Liver (tissue), 9 donors: ENCODE results near the gene FAM124A. TPM values are rescaled to one million over a fixed set of nuclear protein-coding genes. Genes with fewer than 3 reads are reported as not detected.

ENCODE experiments used
- DNase-seq: peaks from one replicate; pipeline ENCODE4 v3.0.0-alpha.2; 2017; ENCODE audit warnings: low spot score
- H3K27ac ChIP-seq, 2 donors: one replicate each; pipeline ENCODE4 v1.7.0; 2013; ENCODE audit warnings: inconsistent platforms in 2 of 2, low read length in 2 of 2, control low read depth in 1 of 2, low read depth in 1 of 2, mild to moderate bottlenecking in 1 of 2
- H3K27me3 ChIP-seq, 4 donors: one replicate each; pipeline versions ENCODE4 v1.6.1 to v1.7.0; 2013; ENCODE audit warnings: low read length in 3 of 4, inconsistent platforms in 1 of 4, mild to moderate bottlenecking in 1 of 4, moderate library complexity in 1 of 4; ENCODE audit not compliant: control insufficient read depth in 4 of 4, insufficient read depth in 4 of 4
- H3K36me3 ChIP-seq, 4 donors: one replicate each; pipeline versions ENCODE4 v1.6.1 to v1.7.0; 2013; ENCODE audit warnings: low read length in 3 of 4, mild to moderate bottlenecking in 3 of 4, low read depth in 1 of 4, moderate library complexity in 1 of 4; ENCODE audit not compliant: control insufficient read depth in 4 of 4, insufficient read depth in 3 of 4
- H3K4me1 ChIP-seq, 4 donors: one replicate each; pipeline versions ENCODE4 v1.6.1 to v1.7.0; 2013; ENCODE audit warnings: low read length in 3 of 4, mild to moderate bottlenecking in 3 of 4, moderate library complexity in 1 of 4; ENCODE audit not compliant: control insufficient read depth in 4 of 4, insufficient read depth in 4 of 4
- H3K4me3 ChIP-seq, 3 donors: one replicate each; pipeline versions ENCODE4 v1.6.1 to v1.7.0; 2013; ENCODE audit warnings: low read length in 3 of 3, control low read depth in 1 of 3, low read depth in 1 of 3, mild to moderate bottlenecking in 1 of 3
- H3K9ac ChIP-seq, 2 donors: one replicate each; pipeline ENCODE4 v1.7.0; 2013; ENCODE audit warnings: low read length in 2 of 2, mild to moderate bottlenecking in 2 of 2, moderate library complexity in 2 of 2, control low read depth in 1 of 2, low read depth in 1 of 2
- H3K9me3 ChIP-seq, 4 donors: one replicate each; pipeline versions ENCODE4 v1.6.1 to v1.7.0; 2013; ENCODE audit warnings: low read length in 3 of 4; ENCODE audit not compliant: control insufficient read depth in 4 of 4
- FOXA1 ChIP-seq: IDR thresholded peaks from 2 replicates; pipeline ENCODE4 v1.6.1; 2016; ENCODE audit warnings: antibody characterized with exemption
- FOXA2 ChIP-seq: IDR thresholded peaks from 2 replicates; pipeline ENCODE4 v1.6.1; 2016; ENCODE audit warnings: antibody characterized with exemption
- HNF4A ChIP-seq, 2 donors: conservative IDR thresholded peaks; 2 replicates each; pipeline ENCODE4 v1.6.1; 2016; ENCODE audit warnings: antibody characterized with exemption in 2 of 2, mild to moderate bottlenecking in 2 of 2
- HNF4G ChIP-seq: IDR thresholded peaks from 2 replicates; pipeline ENCODE4 v1.6.1; 2016; ENCODE audit warnings: antibody characterized with exemption
- JUND ChIP-seq, 2 donors: IDR thresholded peaks; 2 replicates each; pipeline ENCODE4 v1.6.1; 2016; ENCODE audit warnings: antibody characterized with exemption in 2 of 2
- NR2F2 ChIP-seq: IDR thresholded peaks from 2 replicates; pipeline ENCODE4 v1.6.1; 2016; ENCODE audit warnings: antibody characterized with exemption
- RAD21 ChIP-seq, 2 donors: IDR thresholded peaks; 2 replicates each; pipeline ENCODE4 v1.6.1; 2016; ENCODE audit warnings: antibody characterized with exemption in 2 of 2, mild to moderate bottlenecking in 2 of 2
- RXRA ChIP-seq, 2 donors: IDR thresholded peaks; 2 replicates each; pipeline ENCODE4 v1.6.1; 2017 to 2018; ENCODE audit warnings: antibody characterized with exemption in 2 of 2, mild to moderate bottlenecking in 1 of 2
- TAF1 ChIP-seq: conservative IDR thresholded peaks from 2 replicates; pipeline ENCODE4 v1.6.1; 2016; ENCODE audit warnings: antibody characterized with exemption, mild to moderate bottlenecking
- YY1 ChIP-seq: IDR thresholded peaks from 2 replicates; pipeline ENCODE4 v1.6.1; 2016; ENCODE audit warnings: antibody characterized with exemption, mild to moderate bottlenecking
- WGBS: extraction: QIAGEN DNeasy Blood & Tissue Kit; methylation state at CpG from one replicate; pipeline ENCODE4 v1.1.7; 2013; 5-methylcytosine and 5-hydroxymethylcytosine counted together
- polyA plus RNA-seq, 2 donors: library from polyadenylated mRNA; stranded (reverse) in 1 of 2; unstranded in 1 of 2; fragments of 200-250 nt in 1 of 2; fragments of >200 nt in 1 of 2; fragmentation: Nextera tagmentation in 1 of 2; extraction: Ambion mirVana in 1 of 2; gene quantifications; one replicate each; pipeline versions ENCODE4 v1.2.1 to v1.2.3, GENCODE V29; 2013 to 2015
- total RNA-seq, 2 donors: library from RNA; depleted of rRNA; stranded (reverse); fragments of >200 nt; gene quantifications; one replicate each; pipeline ENCODE4 v1.2.3, GENCODE V29; 2014
- TF ChIP-seq, protein P1 (sequence below): IDR thresholded peaks from 2 replicates; pipeline ENCODE4 v1.6.1; 2016; ENCODE audit warnings: antibody characterized with exemption
- TF ChIP-seq, protein P2 (sequence below): IDR thresholded peaks from 2 replicates; pipeline ENCODE4 v1.6.1; 2016; ENCODE audit warnings: antibody characterized with exemption
- TF ChIP-seq, protein P3 (sequence below): fragments of 150-350 bp; IDR thresholded peaks from 2 replicates; pipeline ENCODE4 v1.5.1; 2017; ENCODE audit warnings: improper control_type of control experiment, low read depth, low read length; ENCODE audit not compliant: missing input control
- TF ChIP-seq, protein P4 (sequence below): IDR thresholded peaks from 2 replicates; pipeline ENCODE4 v1.6.1; 2016; ENCODE audit warnings: antibody characterized with exemption
- TF ChIP-seq, protein P5 (sequence below): IDR thresholded peaks from 2 replicates; pipeline ENCODE4 v1.6.1; 2016; ENCODE audit warnings: antibody characterized with exemption, mild to moderate bottlenecking
- donor health status: healthy.
- donor health status: healthy.
- donor health status: healthy.
- donor health status: healthy.
- donor health status: healthy.

The FAM124A gene
- total and polyA plus RNA-seq, 4 donors, result 0.33 to 0.92 (median 0.46) TPM

DNA sequence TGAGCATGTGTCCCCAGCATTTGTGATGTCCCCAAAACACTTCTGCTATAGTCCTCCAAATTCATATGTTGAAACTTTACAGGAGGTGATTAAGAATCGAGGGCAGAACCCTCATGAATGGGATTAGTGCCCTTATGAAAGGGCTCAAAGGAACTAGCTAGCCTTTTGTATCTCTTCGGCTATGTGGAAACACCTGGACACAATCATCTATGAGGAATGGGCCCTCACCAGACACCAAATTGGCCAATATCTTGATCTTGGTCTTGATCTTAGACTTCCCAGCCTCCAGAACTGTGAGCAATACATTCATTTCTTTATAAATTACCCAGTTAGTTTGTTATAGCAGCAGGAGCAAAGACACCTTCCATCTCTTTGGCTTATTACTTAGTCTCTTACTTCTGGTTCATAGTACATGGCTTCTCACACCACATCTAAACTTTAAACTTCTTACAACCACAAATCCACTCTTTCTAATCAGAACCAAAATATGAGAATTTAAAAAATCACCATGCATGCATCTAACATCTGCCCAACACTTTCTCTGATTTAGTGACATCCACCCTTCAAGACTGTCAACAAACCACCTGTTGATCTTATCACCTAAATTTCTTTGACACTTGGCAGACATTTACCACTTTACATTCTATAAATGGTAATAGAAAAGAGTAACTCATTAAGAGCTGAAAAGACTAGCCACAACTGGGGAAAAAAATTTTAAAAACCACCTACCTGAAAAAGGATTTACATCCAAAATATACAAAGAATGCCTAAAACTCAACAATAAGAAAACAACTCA, 110.6 kb downstream of the FAM124A start:
- Histone ChIP-seq H3K4me3 (no peak overlapping the region), H3K36me3 (no peaks in the 10 kb centered on the region), H3K27me3 (no peaks in the 10 kb centered on the region), H3K9ac (no peak overlapping the region), H3K27ac (no peak overlapping the region), H3K9me3 (no peaks in the 10 kb centered on the region), H3K4me1 (no peaks in the 10 kb centered on the region)
- DNase-seq, result no peak
- WGBS, result 84% methylated on average over 2 of the region's 2 CpGs
- no peak for TF ChIP-seq FOXA2
- TF ChIP-seq, protein P1, sequence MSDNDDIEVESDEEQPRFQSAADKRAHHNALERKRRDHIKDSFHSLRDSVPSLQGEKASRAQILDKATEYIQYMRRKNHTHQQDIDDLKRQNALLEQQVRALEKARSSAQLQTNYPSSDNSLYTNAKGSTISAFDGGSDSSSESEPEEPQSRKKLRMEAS, result no peak
- no peak for TF ChIP-seq JUND (IDR thresholded peaks at IDR 0.05)
- no peak for TF ChIP-seq FOXA1
- TF ChIP-seq NR2F2, result no peak
- TF ChIP-seq, protein P2, sequence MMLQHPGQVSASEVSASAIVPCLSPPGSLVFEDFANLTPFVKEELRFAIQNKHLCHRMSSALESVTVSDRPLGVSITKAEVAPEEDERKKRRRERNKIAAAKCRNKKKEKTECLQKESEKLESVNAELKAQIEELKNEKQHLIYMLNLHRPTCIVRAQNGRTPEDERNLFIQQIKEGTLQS, result no peak
- TF ChIP-seq, protein P3, sequence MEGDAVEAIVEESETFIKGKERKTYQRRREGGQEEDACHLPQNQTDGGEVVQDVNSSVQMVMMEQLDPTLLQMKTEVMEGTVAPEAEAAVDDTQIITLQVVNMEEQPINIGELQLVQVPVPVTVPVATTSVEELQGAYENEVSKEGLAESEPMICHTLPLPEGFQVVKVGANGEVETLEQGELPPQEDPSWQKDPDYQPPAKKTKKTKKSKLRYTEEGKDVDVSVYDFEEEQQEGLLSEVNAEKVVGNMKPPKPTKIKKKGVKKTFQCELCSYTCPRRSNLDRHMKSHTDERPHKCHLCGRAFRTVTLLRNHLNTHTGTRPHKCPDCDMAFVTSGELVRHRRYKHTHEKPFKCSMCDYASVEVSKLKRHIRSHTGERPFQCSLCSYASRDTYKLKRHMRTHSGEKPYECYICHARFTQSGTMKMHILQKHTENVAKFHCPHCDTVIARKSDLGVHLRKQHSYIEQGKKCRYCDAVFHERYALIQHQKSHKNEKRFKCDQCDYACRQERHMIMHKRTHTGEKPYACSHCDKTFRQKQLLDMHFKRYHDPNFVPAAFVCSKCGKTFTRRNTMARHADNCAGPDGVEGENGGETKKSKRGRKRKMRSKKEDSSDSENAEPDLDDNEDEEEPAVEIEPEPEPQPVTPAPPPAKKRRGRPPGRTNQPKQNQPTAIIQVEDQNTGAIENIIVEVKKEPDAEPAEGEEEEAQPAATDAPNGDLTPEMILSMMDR, result no peak
- no peak for TF ChIP-seq TAF1
- no peak for TF ChIP-seq RXRA (IDR thresholded peaks at IDR 0.05)
- no peak for TF ChIP-seq YY1

DNA sequence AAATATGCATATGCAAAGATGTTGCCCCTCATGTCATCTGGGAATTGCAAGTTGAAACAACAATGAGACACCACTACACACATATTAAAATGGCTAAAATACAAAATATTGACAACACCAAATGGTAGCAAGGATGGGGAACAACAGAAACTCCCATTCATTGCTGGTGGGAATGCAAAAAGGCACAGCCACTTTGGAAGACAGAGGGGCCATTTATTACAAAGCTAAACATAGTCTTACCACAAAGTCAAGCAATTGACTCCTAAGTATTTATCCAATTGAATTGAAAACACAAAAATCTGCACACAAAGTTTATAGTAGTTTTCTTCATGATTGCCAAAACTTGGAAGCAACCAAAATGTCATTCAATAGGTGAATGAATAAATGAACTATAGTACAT, 111.2 kb downstream of the FAM124A start:
- no peaks in the 10 kb centered on the region for H3K9me3 ChIP-seq
- TF ChIP-seq FOXA1, result no peak
- TF ChIP-seq HNF4G, result no peak
- TF ChIP-seq, protein P4, sequence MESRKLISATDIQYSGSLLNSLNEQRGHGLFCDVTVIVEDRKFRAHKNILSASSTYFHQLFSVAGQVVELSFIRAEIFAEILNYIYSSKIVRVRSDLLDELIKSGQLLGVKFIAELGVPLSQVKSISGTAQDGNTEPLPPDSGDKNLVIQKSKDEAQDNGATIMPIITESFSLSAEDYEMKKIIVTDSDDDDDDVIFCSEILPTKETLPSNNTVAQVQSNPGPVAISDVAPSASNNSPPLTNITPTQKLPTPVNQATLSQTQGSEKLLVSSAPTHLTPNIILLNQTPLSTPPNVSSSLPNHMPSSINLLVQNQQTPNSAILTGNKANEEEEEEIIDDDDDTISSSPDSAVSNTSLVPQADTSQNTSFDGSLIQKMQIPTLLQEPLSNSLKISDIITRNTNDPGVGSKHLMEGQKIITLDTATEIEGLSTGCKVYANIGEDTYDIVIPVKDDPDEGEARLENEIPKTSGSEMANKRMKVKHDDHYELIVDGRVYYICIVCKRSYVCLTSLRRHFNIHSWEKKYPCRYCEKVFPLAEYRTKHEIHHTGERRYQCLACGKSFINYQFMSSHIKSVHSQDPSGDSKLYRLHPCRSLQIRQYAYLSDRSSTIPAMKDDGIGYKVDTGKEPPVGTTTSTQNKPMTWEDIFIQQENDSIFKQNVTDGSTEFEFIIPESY, result no peak
- no peak for TF ChIP-seq RAD21 (IDR thresholded peaks at IDR 0.05)
- TF ChIP-seq, protein P5, sequence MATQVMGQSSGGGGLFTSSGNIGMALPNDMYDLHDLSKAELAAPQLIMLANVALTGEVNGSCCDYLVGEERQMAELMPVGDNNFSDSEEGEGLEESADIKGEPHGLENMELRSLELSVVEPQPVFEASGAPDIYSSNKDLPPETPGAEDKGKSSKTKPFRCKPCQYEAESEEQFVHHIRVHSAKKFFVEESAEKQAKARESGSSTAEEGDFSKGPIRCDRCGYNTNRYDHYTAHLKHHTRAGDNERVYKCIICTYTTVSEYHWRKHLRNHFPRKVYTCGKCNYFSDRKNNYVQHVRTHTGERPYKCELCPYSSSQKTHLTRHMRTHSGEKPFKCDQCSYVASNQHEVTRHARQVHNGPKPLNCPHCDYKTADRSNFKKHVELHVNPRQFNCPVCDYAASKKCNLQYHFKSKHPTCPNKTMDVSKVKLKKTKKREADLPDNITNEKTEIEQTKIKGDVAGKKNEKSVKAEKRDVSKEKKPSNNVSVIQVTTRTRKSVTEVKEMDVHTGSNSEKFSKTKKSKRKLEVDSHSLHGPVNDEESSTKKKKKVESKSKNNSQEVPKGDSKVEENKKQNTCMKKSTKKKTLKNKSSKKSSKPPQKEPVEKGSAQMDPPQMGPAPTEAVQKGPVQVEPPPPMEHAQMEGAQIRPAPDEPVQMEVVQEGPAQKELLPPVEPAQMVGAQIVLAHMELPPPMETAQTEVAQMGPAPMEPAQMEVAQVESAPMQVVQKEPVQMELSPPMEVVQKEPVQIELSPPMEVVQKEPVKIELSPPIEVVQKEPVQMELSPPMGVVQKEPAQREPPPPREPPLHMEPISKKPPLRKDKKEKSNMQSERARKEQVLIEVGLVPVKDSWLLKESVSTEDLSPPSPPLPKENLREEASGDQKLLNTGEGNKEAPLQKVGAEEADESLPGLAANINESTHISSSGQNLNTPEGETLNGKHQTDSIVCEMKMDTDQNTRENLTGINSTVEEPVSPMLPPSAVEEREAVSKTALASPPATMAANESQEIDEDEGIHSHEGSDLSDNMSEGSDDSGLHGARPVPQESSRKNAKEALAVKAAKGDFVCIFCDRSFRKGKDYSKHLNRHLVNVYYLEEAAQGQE, result no peak
- TF ChIP-seq HNF4A (conservative IDR thresholded peaks at IDR 0.05), result no peak
- H3K27ac ChIP-seq, result no peak overlapping the region
- no peaks in the 10 kb centered on the region for H3K27me3 ChIP-seq
- H3K36me3 ChIP-seq, result no peaks in the 10 kb centered on the region
- H3K4me3 ChIP-seq, result no peak overlapping the region
- no peak for DNase-seq
- H3K4me1 ChIP-seq, result no peaks in the 10 kb centered on the region
- no peak overlapping the region for H3K9ac ChIP-seq
